Measurements from ENCODE around the gene RHOBTB3.

GRCh38 chr5:95741458-95741857 lies 10.3 kb downstream of the RHOBTB3 start:
- TF ChIP-seq CTCF (conservative IDR thresholded peaks at IDR 0.05; ENCODE audit: low read length) (no peak), EZH2phosphoT487 (IDR thresholded peaks at IDR 0.05; ENCODE audit: borderline replicate concordance) (no peak)
